Measurements from ENCODE around the gene RASSF3.

DNA sequence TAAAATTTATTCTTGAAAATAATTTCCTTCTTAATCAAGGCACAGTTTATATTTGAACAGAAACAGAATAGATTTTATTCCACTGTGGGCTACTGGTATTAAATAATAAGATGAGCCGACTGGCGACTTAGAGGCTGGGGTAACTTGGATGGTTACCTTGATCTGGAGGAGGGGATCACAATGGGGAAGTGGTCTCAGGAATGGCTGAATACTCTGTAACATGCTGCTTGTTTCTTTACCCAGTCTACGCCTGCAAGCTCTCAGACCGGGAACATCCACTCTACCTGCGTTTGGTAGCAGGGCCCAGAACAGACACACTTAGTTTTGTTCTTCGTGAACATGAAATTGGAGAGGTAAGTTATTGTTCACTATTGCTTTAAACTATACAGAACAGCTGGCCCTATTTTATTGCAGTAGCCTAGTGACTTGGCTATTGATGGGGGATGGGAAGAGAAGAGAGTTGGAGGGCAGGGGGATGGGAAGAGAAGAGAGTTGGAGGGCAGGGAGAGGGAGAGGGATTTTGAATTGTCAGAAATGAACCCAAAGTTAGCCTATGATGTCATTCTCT, 81.0 kb downstream of the RASSF3 start:
- TF ChIP-seq, protein P1, sequence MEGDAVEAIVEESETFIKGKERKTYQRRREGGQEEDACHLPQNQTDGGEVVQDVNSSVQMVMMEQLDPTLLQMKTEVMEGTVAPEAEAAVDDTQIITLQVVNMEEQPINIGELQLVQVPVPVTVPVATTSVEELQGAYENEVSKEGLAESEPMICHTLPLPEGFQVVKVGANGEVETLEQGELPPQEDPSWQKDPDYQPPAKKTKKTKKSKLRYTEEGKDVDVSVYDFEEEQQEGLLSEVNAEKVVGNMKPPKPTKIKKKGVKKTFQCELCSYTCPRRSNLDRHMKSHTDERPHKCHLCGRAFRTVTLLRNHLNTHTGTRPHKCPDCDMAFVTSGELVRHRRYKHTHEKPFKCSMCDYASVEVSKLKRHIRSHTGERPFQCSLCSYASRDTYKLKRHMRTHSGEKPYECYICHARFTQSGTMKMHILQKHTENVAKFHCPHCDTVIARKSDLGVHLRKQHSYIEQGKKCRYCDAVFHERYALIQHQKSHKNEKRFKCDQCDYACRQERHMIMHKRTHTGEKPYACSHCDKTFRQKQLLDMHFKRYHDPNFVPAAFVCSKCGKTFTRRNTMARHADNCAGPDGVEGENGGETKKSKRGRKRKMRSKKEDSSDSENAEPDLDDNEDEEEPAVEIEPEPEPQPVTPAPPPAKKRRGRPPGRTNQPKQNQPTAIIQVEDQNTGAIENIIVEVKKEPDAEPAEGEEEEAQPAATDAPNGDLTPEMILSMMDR (IDR thresholded peaks at IDR 0.05; ENCODE audit: low read depth, low read length): no peak
- TF ChIP-seq EZH2phosphoT487 (IDR thresholded peaks at IDR 0.05; ENCODE audit: low read depth): no peak

Measured in OCI-LY3 (cell line).